ENCODE results near the gene PLAU. TPM values are rescaled to one million over a fixed set of nuclear protein-coding genes. Genes with fewer than 3 reads are reported as not detected.

PLAU gene
- total and polyA plus RNA-seq, 2 experiments from 2014 or later = 13.3 to 17.5 TPM

DNA sequence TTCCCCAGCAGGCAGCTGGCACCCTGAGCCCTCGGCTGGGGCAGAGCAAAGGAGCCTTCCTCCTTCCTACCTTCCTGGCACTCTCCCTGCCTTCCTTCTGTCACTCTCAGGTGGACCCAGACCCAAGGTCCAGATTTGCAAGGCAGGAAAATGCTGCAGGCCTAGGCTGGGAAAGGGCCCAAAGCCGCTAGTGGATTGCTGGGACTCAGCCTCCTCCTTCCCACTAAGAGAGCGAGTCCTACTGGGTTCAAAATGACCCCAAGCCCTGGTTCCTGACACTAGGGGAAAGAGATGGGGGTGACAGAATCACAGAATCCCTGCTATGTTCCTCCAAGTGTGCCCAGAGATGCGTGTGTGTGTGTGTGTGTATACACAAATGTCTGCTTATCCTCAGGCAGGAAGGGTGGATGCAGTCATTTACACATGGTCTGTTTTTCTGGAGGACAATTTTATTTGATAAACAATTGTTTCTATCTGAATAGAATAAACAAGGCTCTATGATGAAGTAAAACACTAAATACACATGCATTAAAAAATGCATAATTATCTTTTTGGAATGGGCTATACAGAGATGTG is 1.3 kb upstream of the PLAU start:
- Mint-ChIP-seq H3K27me3 (ENCODE audit: insufficient read depth, low read depth, poor library complexity) (peaks cover 36% of the 10 kb centered on the region), H3K27ac (no peak overlapping the region), H3K36me3 (ENCODE audit: low read depth) (peaks cover 7% of the 10 kb centered on the region; the same call in 2 of the 3 replicates), H3K4me1 (peaks cover 57% of the 10 kb centered on the region), H3K4me3 (peak overlapping the region; percentile 87; the same call in 2 of the 3 replicates), H3K9me3 (no peaks in the 10 kb centered on the region)
- peaks cover 45% of the 10 kb centered on the region for H3K27me3 ChIP-seq (ENCODE audit: insufficient read depth)
- 0 out of 2 replicates have a peak, but pooled peaks cover 3% of the 10 kb centered on the region for H3K9me2 ChIP-seq (ENCODE audit: insufficient read depth)
- peak overlapping the region; percentile 38; the same call in 1 of the 2 replicates for H2AFZ ChIP-seq
- no peak for ATAC-seq
- no peak overlapping the region for H3K27ac ChIP-seq (ENCODE audit: low read depth)
- H3K4me3 ChIP-seq = peak overlapping the region; percentile 94; the same call in 1 of the 2 replicates
- H3F3A ChIP-seq (replicated peaks; ENCODE audit: low read depth) = peaks cover 10% of the 10 kb centered on the region; the same call in 1 of the 2 replicates
- H4K20me1 ChIP-seq (replicated peaks; ENCODE audit: insufficient read depth) = no peaks in the 10 kb centered on the region
- peak overlapping the region; percentile 97; the same call in 1 of the 2 replicates for H3K4me2 ChIP-seq
- H3K79me2 ChIP-seq (replicated peaks; ENCODE audit: insufficient read depth) = no peaks in the 10 kb centered on the region
- peaks cover 57% of the 10 kb centered on the region for H3K4me1 ChIP-seq (ENCODE audit: insufficient read depth)
- DNase-seq (ENCODE audit: low spot score) = no peak
- H3K36me3 ChIP-seq (ENCODE audit: insufficient read depth) = no peaks in the 10 kb centered on the region; the same call in 1 of the 2 replicates
- TF ChIP-seq, protein P1, sequence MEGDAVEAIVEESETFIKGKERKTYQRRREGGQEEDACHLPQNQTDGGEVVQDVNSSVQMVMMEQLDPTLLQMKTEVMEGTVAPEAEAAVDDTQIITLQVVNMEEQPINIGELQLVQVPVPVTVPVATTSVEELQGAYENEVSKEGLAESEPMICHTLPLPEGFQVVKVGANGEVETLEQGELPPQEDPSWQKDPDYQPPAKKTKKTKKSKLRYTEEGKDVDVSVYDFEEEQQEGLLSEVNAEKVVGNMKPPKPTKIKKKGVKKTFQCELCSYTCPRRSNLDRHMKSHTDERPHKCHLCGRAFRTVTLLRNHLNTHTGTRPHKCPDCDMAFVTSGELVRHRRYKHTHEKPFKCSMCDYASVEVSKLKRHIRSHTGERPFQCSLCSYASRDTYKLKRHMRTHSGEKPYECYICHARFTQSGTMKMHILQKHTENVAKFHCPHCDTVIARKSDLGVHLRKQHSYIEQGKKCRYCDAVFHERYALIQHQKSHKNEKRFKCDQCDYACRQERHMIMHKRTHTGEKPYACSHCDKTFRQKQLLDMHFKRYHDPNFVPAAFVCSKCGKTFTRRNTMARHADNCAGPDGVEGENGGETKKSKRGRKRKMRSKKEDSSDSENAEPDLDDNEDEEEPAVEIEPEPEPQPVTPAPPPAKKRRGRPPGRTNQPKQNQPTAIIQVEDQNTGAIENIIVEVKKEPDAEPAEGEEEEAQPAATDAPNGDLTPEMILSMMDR (conservative IDR thresholded peaks at IDR 0.05; ENCODE audit: low read depth in 2 of 2) = no peak
- TF ChIP-seq REST (IDR thresholded peaks at IDR 0.05; ENCODE audit: unreplicated experiment) = no peak
- TF ChIP-seq NANOG (IDR thresholded peaks at IDR 0.05; ENCODE audit: borderline replicate concordance) = no peak
- TF ChIP-seq STAT1 (IDR thresholded peaks at IDR 0.05; ENCODE audit: unreplicated experiment) = no peak
- no peak for TF ChIP-seq EZH2 (IDR thresholded peaks at IDR 0.05; ENCODE audit: low read depth, unreplicated experiment)
- TF ChIP-seq POLR2AphosphoS5 (IDR thresholded peaks at IDR 0.05; ENCODE audit: low read depth) = no peak
- no peak for TF ChIP-seq JUNB (IDR thresholded peaks at IDR 0.05; ENCODE audit: unreplicated experiment)
- no peak for TF ChIP-seq ZNF114 (CRISPR knock-in tag; IDR thresholded peaks at IDR 0.05)
- no peak for TF ChIP-seq EZH2phosphoT487 (IDR thresholded peaks at IDR 0.05; ENCODE audit: unreplicated experiment)
- TF ChIP-seq, protein P2, sequence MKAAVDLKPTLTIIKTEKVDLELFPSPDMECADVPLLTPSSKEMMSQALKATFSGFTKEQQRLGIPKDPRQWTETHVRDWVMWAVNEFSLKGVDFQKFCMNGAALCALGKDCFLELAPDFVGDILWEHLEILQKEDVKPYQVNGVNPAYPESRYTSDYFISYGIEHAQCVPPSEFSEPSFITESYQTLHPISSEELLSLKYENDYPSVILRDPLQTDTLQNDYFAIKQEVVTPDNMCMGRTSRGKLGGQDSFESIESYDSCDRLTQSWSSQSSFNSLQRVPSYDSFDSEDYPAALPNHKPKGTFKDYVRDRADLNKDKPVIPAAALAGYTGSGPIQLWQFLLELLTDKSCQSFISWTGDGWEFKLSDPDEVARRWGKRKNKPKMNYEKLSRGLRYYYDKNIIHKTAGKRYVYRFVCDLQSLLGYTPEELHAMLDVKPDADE (IDR thresholded peaks at IDR 0.05) = no peak
- TF ChIP-seq ZNF331 (CRISPR knock-in tag; IDR thresholded peaks at IDR 0.05; ENCODE audit: low read depth) = no peak
- no peak for TF ChIP-seq CREB1 (CRISPR knock-in tag; IDR thresholded peaks at IDR 0.05; ENCODE audit: low read depth)
